H1 (cell line): Measurements from ENCODE around the gene RGR. TPM values are rescaled to one million over a fixed set of nuclear protein-coding genes. Genes with fewer than 3 reads are reported as not detected.

Experiments used
- CTCF ChIA-PET: fragments of 300-600 bp; sonication (Branson Sonifier 250); formaldehyde crosslinking; loops from one replicate; lab custom pipeline; 2021; ENCODE audit not compliant: partially characterized antibody; lab: Charles Lee
- POLR2A ChIA-PET: fragments of 300-600 bp; sonication (Branson Sonifier 250); formaldehyde crosslinking; loops from one replicate; lab custom pipeline; 2021; ENCODE audit warnings: inconsistent platforms; ENCODE audit not compliant: partially characterized antibody; lab: Charles Lee
- DNase-seq, 2 experiments: peaks; one replicate each; pipeline versions ENCODE4 v3.0.0 to v3.0.0-alpha.2; 2010 to 2022; ENCODE audit warnings: low spot score in 2 of 2, low read depth in 1 of 2, mixed read lengths in 1 of 2
- FAIRE-seq: peaks from 2 replicates; lab custom pipeline; 2011; peaks lifted over from hg19 to GRCh38; lab: Jason Lieb, UNC
- H2AFZ ChIP-seq: 2 replicates; pipeline ENCODE4 v1.8.1; 2012; ENCODE audit warnings: low read length, inconsistent platforms
- H2AK5ac ChIP-seq: 2 replicates; pipeline ENCODE4 v1.6.1; 2013; ENCODE audit warnings: low read depth, low read length
- H2BK120ac ChIP-seq: replicated peaks from 2 replicates; pipeline ENCODE3; 2013; ENCODE audit warnings: low read depth, low read length, inconsistent platforms
- H2BK12ac ChIP-seq: 2 replicates; pipeline ENCODE4 v1.6.1; 2013; ENCODE audit warnings: low read depth, low read length
- H2BK15ac ChIP-seq: 2 replicates; pipeline ENCODE4 v1.6.1; 2013; ENCODE audit warnings: low read length
- H2BK20ac ChIP-seq: 2 replicates; pipeline ENCODE4 v1.6.1; 2013; ENCODE audit warnings: low read length
- H2BK5ac ChIP-seq: 2 replicates; pipeline ENCODE4 v1.6.1; 2013; ENCODE audit warnings: low read depth, low read length
- H3K14ac ChIP-seq: 2 replicates; pipeline ENCODE4 v1.6.1; 2013; ENCODE audit warnings: inconsistent platforms; ENCODE audit not compliant: insufficient read length
- H3K18ac ChIP-seq: 2 replicates; pipeline ENCODE4 v1.6.1; 2013; ENCODE audit warnings: low read length; ENCODE audit errors: extremely low read depth
- H3K23ac ChIP-seq: 2 replicates; pipeline ENCODE4 v1.6.1; 2013; ENCODE audit warnings: inconsistent platforms; ENCODE audit not compliant: insufficient read length
- H3K23me2 ChIP-seq: 2 replicates; pipeline ENCODE4 v1.6.1; 2013; ENCODE audit warnings: low read depth, low read length
- H3K27ac ChIP-seq: 2 replicates; pipeline ENCODE4 v1.6.1; 2011; ENCODE audit warnings: low read depth, low read length, inconsistent platforms
- H3K27me3 ChIP-seq, 4 experiments: replicated peaks in 1 of 4; 1 replicate in 1 of 4; 2 replicates in 3 of 4; pipeline versions ENCODE4 v1.6.1 to v1.8.1; 2011 to 2013; ENCODE audit warnings: low read length in 3 of 4, mild to moderate bottlenecking in 3 of 4, inconsistent platforms in 2 of 4, mixed read lengths in 2 of 4, moderate library complexity in 1 of 4; ENCODE audit not compliant: control insufficient read depth in 3 of 4, insufficient read depth in 3 of 4; ENCODE audit errors: extremely low read depth in 1 of 4
- H3K36me3 ChIP-seq, 4 experiments: 2 replicates each; pipeline versions ENCODE4 v1.6.1 to v1.8.1; 2011 to 2013; ENCODE audit warnings: mild to moderate bottlenecking in 4 of 4, low read length in 3 of 4, moderate library complexity in 2 of 4, control low read depth in 1 of 4, inconsistent platforms in 1 of 4; ENCODE audit not compliant: insufficient read depth in 4 of 4, control insufficient read depth in 2 of 4
- H3K4ac ChIP-seq: replicated peaks from 2 replicates; pipeline ENCODE3; 2013; ENCODE audit warnings: low read length, low read depth, mixed read lengths, inconsistent platforms; ENCODE audit not compliant: insufficient read length
- H3K4me1 ChIP-seq, 4 experiments: replicated peaks in 1 of 4; 1 replicate in 1 of 4; 2 replicates in 3 of 4; pipeline versions ENCODE4 v1.6.1 to v1.8.1; 2011 to 2013; ENCODE audit warnings: low read length in 3 of 4, inconsistent platforms in 2 of 4, mixed read lengths in 1 of 4; ENCODE audit not compliant: insufficient read depth in 4 of 4, control insufficient read depth in 3 of 4
- H3K4me2 ChIP-seq, 2 experiments: 2 replicates each; pipeline versions ENCODE4 v1.6.1 to v1.8.1; 2011 to 2013; ENCODE audit warnings: low read depth in 2 of 2, low read length in 2 of 2, control low read depth in 1 of 2, inconsistent platforms in 1 of 2, mild to moderate bottlenecking in 1 of 2; ENCODE audit not compliant: insufficient read depth in 1 of 2
- H3K4me3 ChIP-seq, 4 experiments: fragments of 200-600, 300-600 bp in 1 of 4; sonication (generic), shearing (Covaris generic), sonication (Bioruptor Twin) in 1 of 4; 2 replicates each; pipeline versions ENCODE4 v1.5.1 to v1.8.1; 2011 to 2016; ENCODE audit warnings: low read length in 4 of 4, low read depth in 3 of 4, control low read depth in 2 of 4, inconsistent platforms in 2 of 4, mild to moderate bottlenecking in 2 of 4, mixed read lengths in 1 of 4, moderate library complexity in 1 of 4; ENCODE audit not compliant: insufficient read depth in 2 of 4; ENCODE audit errors: extremely low read depth in 1 of 4
- H3K56ac ChIP-seq: replicated peaks from 2 replicates; pipeline ENCODE3; 2013; ENCODE audit warnings: low read depth, mild to moderate bottlenecking, mixed read lengths, low read length, inconsistent platforms; ENCODE audit not compliant: insufficient read length
- H3K79me1 ChIP-seq: 2 replicates; pipeline ENCODE4 v1.6.1; 2013; ENCODE audit warnings: low read depth, low read length, control low read depth
- H3K79me2 ChIP-seq, 2 experiments: 2 replicates each; pipeline versions ENCODE4 v1.6.1 to v1.8.1; 2012 to 2013; ENCODE audit warnings: low read length in 2 of 2, mild to moderate bottlenecking in 2 of 2, inconsistent platforms in 1 of 2; ENCODE audit not compliant: insufficient read depth in 2 of 2, control insufficient read depth in 1 of 2
- H3K9ac ChIP-seq, 4 experiments: replicated peaks in 1 of 4; 1 replicate in 1 of 4; 2 replicates in 3 of 4; pipeline versions ENCODE4 v1.6.1 to v1.8.1; 2011 to 2013; ENCODE audit warnings: low read depth in 3 of 4, low read length in 3 of 4, control low read depth in 2 of 4, mild to moderate bottlenecking in 2 of 4, moderate library complexity in 2 of 4, inconsistent platforms in 1 of 4; ENCODE audit errors: extremely low read depth in 1 of 4
- H3K9me3 ChIP-seq, 2 experiments: 2 replicates each; pipeline versions ENCODE4 v1.6.1 to v1.8.1; 2012 to 2013; ENCODE audit warnings: mild to moderate bottlenecking in 2 of 2, moderate library complexity in 2 of 2, control low read depth in 1 of 2, inconsistent platforms in 1 of 2, low read depth in 1 of 2, low read length in 1 of 2, mixed read lengths in 1 of 2; ENCODE audit not compliant: insufficient read depth in 2 of 2
- H4K20me1 ChIP-seq, 2 experiments: replicated peaks in 1 of 2; 2 replicates each; pipeline versions ENCODE3 to v1.8.1; 2011 to 2013; ENCODE audit warnings: inconsistent platforms in 2 of 2, low read length in 2 of 2, mild to moderate bottlenecking in 1 of 2; ENCODE audit not compliant: insufficient read depth in 2 of 2, control insufficient read depth in 1 of 2
- H4K5ac ChIP-seq: 2 replicates; pipeline ENCODE4 v1.6.1; 2013; ENCODE audit warnings: low read length, low read depth, mixed read lengths, inconsistent platforms; ENCODE audit not compliant: insufficient read length
- H4K8ac ChIP-seq: 2 replicates; pipeline ENCODE4 v1.8.0; 2013; ENCODE audit warnings: mild to moderate bottlenecking, moderate library complexity, low read length, inconsistent platforms; ENCODE audit not compliant: insufficient read depth; ENCODE audit errors: extremely low read depth
- H4K91ac ChIP-seq: replicated peaks from 2 replicates; pipeline ENCODE3; 2013; ENCODE audit warnings: low read length, mixed read lengths, inconsistent platforms; ENCODE audit not compliant: insufficient read length
- JUND ChIP-seq: IDR thresholded peaks from 2 replicates; pipeline ENCODE4 v1.6.1; 2011; ENCODE audit warnings: mild to moderate bottlenecking, improper control_type of control experiment, low read length
- KDM4A ChIP-seq: IDR thresholded peaks from one replicate; pipeline ENCODE4 v1.7.1; 2012; ENCODE audit warnings: low read depth, mild to moderate bottlenecking, moderate library complexity, low read length, inconsistent platforms; ENCODE audit not compliant: severe bottlenecking
- MAX ChIP-seq: IDR thresholded peaks from 2 replicates; pipeline ENCODE4 v1.6.1; 2012; ENCODE audit warnings: inconsistent platforms
- PHF8 ChIP-seq: fragments of 200-600 bp; sonication (generic); conservative IDR thresholded peaks from 2 replicates; pipeline ENCODE4 v1.7.1; 2012; ENCODE audit warnings: low read depth, mild to moderate bottlenecking, inconsistent platforms, low read length, moderate library complexity
- SUZ12 ChIP-seq: fragments of 200-600 bp; sonication (generic); IDR thresholded peaks from 2 replicates; pipeline ENCODE4 v1.6.1; 2012; ENCODE audit warnings: mild to moderate bottlenecking, inconsistent platforms, low read length, moderate library complexity, mixed read lengths
- WGBS, 2 experiments: shearing (Covaris generic) in 1 of 2; methylation state at CpG; one replicate each; pipeline versions ENCODE4 v1.1.6 to v1.1.7; 2013 to 2015; ENCODE audit warnings: low lambda C conversion rate in 2 of 2, mixed read lengths in 2 of 2, inconsistent platforms in 1 of 2, low coverage in 1 of 2, missing lambda C conversion rate in 1 of 2; ENCODE audit not compliant: insufficient replicate concordance in 2 of 2, insufficient coverage in 1 of 2, insufficient read length in 1 of 2; ENCODE audit errors: extremely low coverage in 1 of 2, missing lambda C conversion rate in 1 of 2; 5-methylcytosine and 5-hydroxymethylcytosine counted together
- polyA plus RNA-seq, 7 experiments: library from polyadenylated mRNA; depleted of rRNA in 3 of 7; stranded (reverse) in 5 of 7; unstranded in 2 of 7; fragments of >200 nt in 5 of 7; fragments of 200-250 nt in 2 of 7; gene quantifications; 1 replicate in 5 of 7; 2 replicates in 1 of 7; 4 replicates in 1 of 7; pipeline versions ENCODE4 v1.2.1 to v1.2.3, GENCODE V29; 2011 to 2013; ENCODE audit warnings: missing spikeins in 2 of 7, mixed read lengths in 2 of 7
- total RNA-seq: library from RNA; stranded (reverse); fragmentation: NEBNext Ultra II Directional; extraction: Animal tissue kit (Norgen Biotek cat#: 25700); gene quantifications from 2 replicates; pipeline ENCODE4 v1.2.1, GENCODE V29; 2021

Gene RGR
- total and polyA plus RNA-seq, 2 of the 8 experiments (the other 6 are each of a cell fraction or from before 2014, with no cell fraction given), result not detected

DNA sequence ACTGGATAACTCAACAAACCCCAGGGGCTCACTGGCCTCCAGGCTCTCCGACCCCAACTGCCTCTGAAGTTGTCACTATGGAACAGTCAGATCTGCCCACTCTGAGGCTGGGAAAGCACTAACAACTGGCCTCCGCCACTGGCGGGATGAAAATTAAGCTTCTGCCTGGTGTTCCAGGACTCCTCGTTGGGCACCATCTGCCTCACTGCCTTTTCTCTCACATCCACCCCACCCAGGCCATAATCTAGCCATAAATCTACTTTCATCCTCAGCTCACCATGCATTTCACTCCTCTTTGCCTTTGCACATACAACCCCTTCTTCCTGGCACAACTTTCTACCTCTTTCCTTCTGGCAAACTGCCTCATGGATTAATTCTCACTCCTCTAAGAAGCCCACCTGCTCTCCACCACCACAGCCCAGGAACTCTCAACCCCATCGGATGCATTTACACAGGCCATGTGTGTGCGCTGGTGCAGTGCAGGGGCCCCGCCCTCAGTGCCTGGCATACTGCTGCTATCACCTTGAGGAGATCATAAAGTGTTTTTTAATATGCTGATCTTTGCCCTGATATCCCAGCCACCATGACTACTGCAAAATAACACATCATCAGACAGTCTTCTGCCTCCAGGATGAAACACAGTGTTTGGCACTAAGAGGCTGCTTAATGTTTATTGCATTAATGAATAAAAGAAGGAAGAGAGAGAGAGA lies 46.5 kb upstream of the RGR start:
- Histone ChIP-seq H4K20me1 (peaks cover 0 to 6% of the 10 kb centered on the region in 2 experiments), H2BK12ac (no peak overlapping the region), H2BK120ac (no peak overlapping the region), H3K27ac (no peak overlapping the region), H3K23me2 (peaks cover 12% of the 10 kb centered on the region; the same call in 1 of the 2 replicates), H3K79me1 (no peaks in the 10 kb centered on the region), H3K36me3 (no peaks in the 10 kb centered on the region), H3K23ac (no peak overlapping the region), H2BK15ac (no peak overlapping the region)
- TF ChIP-seq PHF8 (no peak), MAX (no peak), JUND (no peak), KDM4A (no peak), SUZ12 (no peak)
- TF ChIP-seq, all 59 proteins: peak for 0
- Histone ChIP-seq H3K4ac (no peak overlapping the region), H2AK5ac (no peak overlapping the region), H2BK20ac (no peak overlapping the region), H2AFZ (no peak overlapping the region), H3K56ac (no peak overlapping the region), H4K8ac (no peak overlapping the region), H3K4me1 (peaks cover 0 to 5% (median 2%) of the 10 kb centered on the region in 4 experiments; a peak in 4 of 7 replicates), H3K9me3 (no peaks in the 10 kb centered on the region), H3K9ac (no peak overlapping the region), H2BK5ac (no peak overlapping the region), H3K4me2 (no peak overlapping the region), H3K4me3 (no peak overlapping the region), H4K5ac (no peak overlapping the region), H3K14ac (no peak overlapping the region), H3K18ac (no peak overlapping the region), H3K79me2 (no peaks in the 10 kb centered on the region), H3K27me3 (peaks cover 2 to 34% (median 28%) of the 10 kb centered on the region in 4 experiments), H4K91ac (no peak overlapping the region)
- ChIA-PET POLR2A (interaction anchor here (1.0 kb wide), 1 partner anchor 58 kb away, joined by 3 read pairs; no protein-coding TSS in a partner anchor), CTCF (interaction anchor here (0.7 to 8.6 kb wide), 5 partner anchors 16 to 87 kb away, joined by 3 to 64 read pairs (median 5); no protein-coding TSS in a partner anchor)
- WGBS, 2 experiments, result 90% methylated on average over 7 of the region's 7 CpGs; no CpG with 5 or more reads in 1 of the 2 experiments
- DNase-seq, result no peak
- no peak for FAIRE-seq
